Ectodermal cell (in vitro differentiated cells): Measurements from ENCODE around the gene PARD3B.

Experiments
- H3K27ac ChIP-seq: 2 replicates; pipeline ENCODE4 v1.7.0; 2013; ENCODE audit warnings: mild to moderate bottlenecking, low read depth, low read length; ENCODE audit not compliant: insufficient read depth, poor library complexity, severe bottlenecking
- H3K27me3 ChIP-seq: 2 replicates; pipeline ENCODE4 v1.7.0; 2013; ENCODE audit warnings: mild to moderate bottlenecking, low read length; ENCODE audit not compliant: insufficient read depth, control insufficient read depth, poor library complexity, severe bottlenecking
- H3K36me3 ChIP-seq: one replicate; pipeline ENCODE4 v1.7.0; 2013; ENCODE audit warnings: low read length; ENCODE audit not compliant: control insufficient read depth, insufficient read depth
- H3K4me1 ChIP-seq: one replicate; pipeline ENCODE4 v1.7.0; 2013; ENCODE audit warnings: low read length; ENCODE audit not compliant: control insufficient read depth, insufficient read depth
- H3K4me3 ChIP-seq: 2 replicates; pipeline ENCODE4 v1.7.0; 2013; ENCODE audit warnings: low read depth, low read length, control low read depth; ENCODE audit not compliant: insufficient read depth
- H3K9me3 ChIP-seq: 2 replicates; pipeline ENCODE4 v1.7.0; 2013; ENCODE audit warnings: mild to moderate bottlenecking, low read length, moderate library complexity; ENCODE audit not compliant: control insufficient read depth
- WGBS, 2 experiments: methylation state at CpG; one replicate each; pipeline ENCODE4 v1.1.7; 2013; ENCODE audit warnings: missing lambda C conversion rate in 2 of 2; 5-methylcytosine and 5-hydroxymethylcytosine counted together

Gene PARD3B

DNA sequence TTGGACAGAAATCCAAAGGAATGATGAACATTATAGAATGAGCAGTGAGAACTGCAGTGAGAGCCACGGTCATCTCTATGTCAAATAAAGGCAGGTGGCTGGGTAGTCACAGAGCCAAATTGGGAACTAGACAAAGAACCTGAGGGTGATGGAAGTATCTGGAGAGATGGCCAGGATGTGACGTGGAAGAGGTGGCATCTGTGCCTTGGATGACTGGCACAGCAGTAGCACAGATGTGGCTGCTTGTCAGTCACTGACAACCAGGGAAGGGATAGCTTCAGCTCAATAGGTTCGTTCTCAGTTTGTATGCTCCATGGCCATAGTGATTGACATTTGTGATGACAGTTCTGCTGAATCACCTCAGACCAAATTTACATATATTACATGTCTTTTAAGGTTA, 172.3 kb downstream of the PARD3B start:
- H3K27ac ChIP-seq = no peak overlapping the region
- whole genome bisulfite sequencing, 2 experiments = 85 to 95% methylated on average over 3 of the region's 3 CpGs

DNA sequence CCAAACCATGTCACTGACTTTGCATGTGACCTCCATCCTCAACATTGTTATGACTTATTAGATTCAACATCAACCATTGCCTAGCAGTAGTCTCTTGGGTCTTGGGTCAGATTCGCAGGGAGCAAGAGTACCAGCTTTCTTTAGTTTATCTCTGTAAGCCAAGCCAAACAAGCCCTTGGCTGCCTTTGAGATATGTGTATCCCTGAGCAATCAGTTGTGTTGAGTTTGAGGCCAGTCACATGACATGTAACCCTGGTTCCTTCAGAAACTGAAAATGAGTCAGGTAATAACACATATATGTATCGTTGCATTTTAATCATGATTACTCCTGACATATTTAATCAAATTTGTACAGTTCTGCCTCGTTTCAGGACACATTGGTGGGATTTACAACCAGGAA, 173.3 kb downstream of the PARD3B start:
- H3K4me3 ChIP-seq = no peak overlapping the region
- 93 to 98% methylated on average over 3 of the region's 3 CpGs for WGBS, 2 experiments
- no peak overlapping the region for H3K27ac ChIP-seq
- no peaks in the 10 kb centered on the region for H3K9me3 ChIP-seq
- no peaks in the 10 kb centered on the region for H3K4me1 ChIP-seq
- no peaks in the 10 kb centered on the region for H3K27me3 ChIP-seq
- H3K36me3 ChIP-seq = no peaks in the 10 kb centered on the region

More for the DNA sequence above, 172.3 kb downstream of the PARD3B start:
- Histone ChIP-seq H3K27me3 (no peaks in the 10 kb centered on the region), H3K4me1 (no peaks in the 10 kb centered on the region), H3K4me3 (no peak overlapping the region), H3K36me3 (no peaks in the 10 kb centered on the region), H3K9me3 (no peaks in the 10 kb centered on the region)

- Histone ChIP-seq H3K4me1 (no peaks in the 10 kb centered on the region), H3K27ac (no peak overlapping the region), H3K27me3 (no peaks in the 10 kb centered on the region), H3K36me3 (no peaks in the 10 kb centered on the region), H3K4me3 (no peak overlapping the region), H3K9me3 (no peaks in the 10 kb centered on the region)
- WGBS, 2 experiments = 95 to 98% methylated on average over 2 of the region's 2 CpGs
Measured at GRCh38 chr2:204720874-204721273, 175.6 kb downstream of the PARD3B start.

GRCh38 chr2:204722207-204722606, 176.9 kb downstream of the PARD3B start:
- Histone ChIP-seq H3K36me3 (no peaks in the 10 kb centered on the region), H3K27ac (no peak overlapping the region), H3K4me3 (no peak overlapping the region), H3K27me3 (no peaks in the 10 kb centered on the region), H3K9me3 (no peaks in the 10 kb centered on the region), H3K4me1 (no peaks in the 10 kb centered on the region)
- WGBS, 2 experiments = 93 to 94% methylated on average over 3 of the region's 3 CpGs

DNA sequence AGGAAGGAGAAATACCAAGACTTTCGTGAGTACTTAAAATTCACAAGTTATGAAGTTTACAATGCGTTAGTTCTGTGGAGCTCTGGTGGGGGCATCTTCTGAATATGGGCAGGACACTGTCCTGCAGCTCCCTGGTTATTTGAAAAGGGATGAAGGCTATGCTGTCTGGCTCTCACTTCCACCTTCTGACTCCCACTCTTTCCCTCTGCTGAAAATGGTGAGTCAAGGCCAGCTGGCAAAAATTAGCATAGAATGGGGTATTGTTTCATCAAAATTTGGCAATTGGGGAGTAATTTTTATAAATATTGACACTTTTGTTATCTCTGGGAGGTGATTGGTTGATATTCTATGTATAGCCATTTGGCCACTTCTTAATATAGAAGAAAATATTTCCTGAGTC, 177.4 kb downstream of the PARD3B start:
- H3K4me1 ChIP-seq = no peaks in the 10 kb centered on the region
- H3K36me3 ChIP-seq = no peaks in the 10 kb centered on the region
- no peaks in the 10 kb centered on the region for H3K27me3 ChIP-seq
- whole genome bisulfite sequencing, 2 experiments = 94 to 96% methylated on average over 2 of the region's 2 CpGs
- H3K27ac ChIP-seq = no peak overlapping the region
- no peak overlapping the region for H3K4me3 ChIP-seq
- no peaks in the 10 kb centered on the region for H3K9me3 ChIP-seq

DNA sequence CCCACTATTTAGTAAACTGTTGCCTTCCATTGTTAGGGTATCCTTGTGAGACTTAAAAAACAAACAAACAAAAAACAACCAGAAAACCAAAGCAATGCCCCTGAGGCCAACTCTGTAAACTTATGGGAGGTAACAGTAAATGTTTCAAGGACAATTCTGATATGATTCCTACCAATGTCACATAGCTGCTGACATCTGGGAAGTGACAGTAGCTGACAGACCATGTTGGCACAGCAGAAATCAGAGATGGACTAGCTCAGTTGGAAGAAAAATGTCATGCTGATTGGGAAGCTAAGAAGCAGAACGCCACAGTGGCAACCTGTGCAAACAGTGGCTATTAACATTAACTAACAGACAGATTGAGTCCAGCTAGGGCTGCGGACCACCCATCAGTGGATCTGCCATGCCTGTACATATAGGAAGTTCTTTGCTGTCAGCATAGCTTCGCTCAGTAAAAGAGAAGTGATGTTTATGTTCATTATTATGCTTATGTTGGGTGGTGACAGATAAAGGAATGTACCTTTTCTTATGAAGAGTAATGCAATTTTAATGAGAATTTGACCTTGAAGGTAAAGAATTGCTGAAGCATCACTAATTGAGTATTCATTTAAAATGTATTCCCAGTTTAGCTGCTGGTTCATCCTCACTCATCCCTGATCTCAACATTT, 180.6 kb downstream of the PARD3B start:
- no peak overlapping the region for H3K4me3 ChIP-seq
- H3K27ac ChIP-seq = no peak overlapping the region
- H3K36me3 ChIP-seq = no peaks in the 10 kb centered on the region
- H3K9me3 ChIP-seq = no peaks in the 10 kb centered on the region
- 93 to 94% methylated on average over 3 of the region's 3 CpGs for WGBS, 2 experiments
- H3K27me3 ChIP-seq = no peaks in the 10 kb centered on the region
- H3K4me1 ChIP-seq = no peaks in the 10 kb centered on the region

GRCh38 chr2:204726831-204727230, 181.6 kb downstream of the PARD3B start:
- no peaks in the 10 kb centered on the region for H3K36me3 ChIP-seq
- no peaks in the 10 kb centered on the region for H3K4me1 ChIP-seq
- H3K4me3 ChIP-seq = no peak overlapping the region
- 96 to 98% methylated on average over 3 of the region's 3 CpGs for whole genome bisulfite sequencing, 2 experiments
- H3K27ac ChIP-seq = no peak overlapping the region
- H3K27me3 ChIP-seq = no peaks in the 10 kb centered on the region
- H3K9me3 ChIP-seq = no peaks in the 10 kb centered on the region

GRCh38 chr2:204727368-204727767, 182.1 kb downstream of the PARD3B start:
- WGBS, 2 experiments = 78 to 89% methylated on average over 2 to 3 of the region's 3 CpGs
- Histone ChIP-seq H3K9me3 (no peaks in the 10 kb centered on the region), H3K27me3 (no peaks in the 10 kb centered on the region), H3K4me1 (no peaks in the 10 kb centered on the region), H3K4me3 (no peak overlapping the region), H3K36me3 (no peaks in the 10 kb centered on the region), H3K27ac (no peak overlapping the region)

GRCh38 chr2:204730603-204731002, 185.3 kb downstream of the PARD3B start:
- Histone ChIP-seq H3K4me1 (no peaks in the 10 kb centered on the region), H3K27me3 (no peaks in the 10 kb centered on the region), H3K4me3 (no peak overlapping the region), H3K36me3 (no peaks in the 10 kb centered on the region), H3K9me3 (no peaks in the 10 kb centered on the region), H3K27ac (no peak overlapping the region)
- 95% methylated on average over 4 of the region's 4 CpGs for WGBS, 2 experiments

- WGBS, 2 experiments = 71 to 77% methylated on average over 2 of the region's 3 CpGs
- Histone ChIP-seq H3K9me3 (no peaks in the 10 kb centered on the region), H3K27me3 (no peaks in the 10 kb centered on the region), H3K4me3 (no peak overlapping the region), H3K36me3 (no peaks in the 10 kb centered on the region), H3K4me1 (no peaks in the 10 kb centered on the region), H3K27ac (no peak overlapping the region)
Measured at GRCh38 chr2:204732019-204732418, 186.7 kb downstream of the PARD3B start.

- H3K9me3 ChIP-seq = no peaks in the 10 kb centered on the region
- 93 to 100% methylated on average over 1 of the region's 1 CpG for WGBS, 2 experiments
Measured at GRCh38 chr2:204737296-204737695, 192.0 kb downstream of the PARD3B start.

More at GRCh38 chr2:204737296-204737695, 192.0 kb downstream of the PARD3B start:
- Histone ChIP-seq H3K27ac (no peak overlapping the region), H3K4me1 (peaks cover 3% of the 10 kb centered on the region), H3K27me3 (no peaks in the 10 kb centered on the region), H3K36me3 (no peaks in the 10 kb centered on the region), H3K4me3 (no peak overlapping the region)
